Gastrocnemius medialis (tissue), 4 donors: Measurements from ENCODE around the gene TMEM169. TPM values are rescaled to one million over a fixed set of nuclear protein-coding genes. Genes with fewer than 3 reads are reported as not detected.

Experiments used
- ATAC-seq, 2 donors: fragments of 150-250 bp; one replicate each; pipeline ENCODE4 v1.9.1; 2016
- DNase-seq, 2 donors: peaks; one replicate each; pipeline ENCODE4 v3.0.0-alpha.2; 2019
- H3K27ac ChIP-seq, 4 donors: fragments of 200-600 bp; sonication (generic); 1 replicate in 1 of 4; 2 replicates in 3 of 4; pipeline ENCODE4 v1.5.1; 2016 to 2018; ENCODE audit warnings: mild to moderate bottlenecking in 2 of 4, moderate library complexity in 1 of 4
- H3K27me3 ChIP-seq, 3 donors: fragments of 200-600 bp; sonication (generic) in 2 of 3; 1 replicate in 1 of 3; 2 replicates in 2 of 3; pipeline versions ENCODE4 v1.5.1 to v1.6.0; 2016 to 2019; ENCODE audit warnings: mild to moderate bottlenecking in 1 of 3, moderate library complexity in 1 of 3
- H3K36me3 ChIP-seq, 2 donors: fragments of 200-600 bp; sonication (generic) in 1 of 2; one replicate each; pipeline ENCODE4 v1.5.1; 2017 to 2018
- H3K4me1 ChIP-seq, 2 donors: fragments of 200-600 bp; sonication (generic) in 1 of 2; one replicate each; pipeline ENCODE4 v1.5.1; 2016 to 2017; ENCODE audit warnings: mild to moderate bottlenecking in 2 of 2
- H3K4me3 ChIP-seq, 4 donors: fragments of 200-600 bp; sonication (generic) in 3 of 4; 1 replicate in 1 of 4; 2 replicates in 3 of 4; pipeline ENCODE4 v1.5.1; 2016 to 2019; ENCODE audit warnings: mild to moderate bottlenecking in 2 of 4
- H3K9me3 ChIP-seq, 3 donors: fragments of 200-600 bp; sonication (generic) in 2 of 3; 1 replicate in 1 of 3; 2 replicates in 2 of 3; pipeline ENCODE4 v1.5.1; 2016 to 2019
- CTCF ChIP-seq, 5 experiments: fragments of 450-650 bp in 3 of 5; fragments of 200-600 bp in 2 of 5; sonication (generic) in 2 of 5; IDR thresholded peaks in 4 of 5; conservative IDR thresholded peaks in 1 of 5; 1 replicate in 4 of 5; 2 replicates in 1 of 5; pipeline ENCODE4 v1.5.1; 2016 to 2019; ENCODE audit warnings: antibody characterized with exemption in 5 of 5, mild to moderate bottlenecking in 3 of 5, moderate library complexity in 3 of 5
- POLR2A ChIP-seq, 2 donors: fragments of 450-650 bp; IDR thresholded peaks; one replicate each; pipeline ENCODE4 v1.6.1; 2017; ENCODE audit warnings: antibody characterized with exemption in 2 of 2, mild to moderate bottlenecking in 2 of 2, moderate library complexity in 2 of 2
- in situ Hi-C, 4 donors: fragments of 200-750 bp; cut with MboI; loops; one replicate each; pipeline versions ENCODE4 v1.15.0 to v1.8.0; 2017; ENCODE audit warnings: low sequenced_read_pairs in 4 of 4
- intact Hi-C: fragments of 100-400 bp; cut with DNase I; formaldehyde crosslinking; loops from one replicate; pipeline ENCODE4 v1.15.1; 2023; ENCODE audit warnings: low total_unique reads
- total RNA-seq, 4 donors: library from RNA; depleted of rRNA; stranded (reverse); fragments of >200 nt; gene quantifications; one replicate each; pipeline versions ENCODE4 v1.1.0 to v1.2.3, GENCODE V29; 2016

The TMEM169 gene
- total RNA-seq, 4 donors from 2014 or later, result not detected

GRCh38 chr2:216119146-216119545 is 37.4 kb downstream of the TMEM169 start:
- intact Hi-C loops, result no loop called here
- H3K4me3 ChIP-seq, result no peak overlapping the region
- no peaks in the 10 kb centered on the region for H3K27me3 ChIP-seq
- in situ Hi-C loops, result loop anchor here (10.0 to 25.0 kb wide), 2 partner anchors 293 to 296 kb away; partner anchors contain the start of gene SMARCAL1 (in 4 of the 4)
- ATAC-seq (no peak), DNase-seq (no peak)
- no peak overlapping the region for H3K27ac ChIP-seq
- peaks cover 10 to 14% of the 10 kb centered on the region in 2 donors for H3K4me1 ChIP-seq
- peaks cover 0 to 76% of the 10 kb centered on the region in 2 donors for H3K36me3 ChIP-seq
- no peaks in the 10 kb centered on the region for H3K9me3 ChIP-seq
- no peak for TF ChIP-seq CTCF (IDR thresholded peaks at IDR 0.05 in 4 of 5, conservative IDR thresholded peaks at IDR 0.05 in 1 of 5)
- no peak for TF ChIP-seq POLR2A (IDR thresholded peaks at IDR 0.05)

- Histone ChIP-seq H3K4me1 (peaks cover 7 to 10% of the 10 kb centered on the region in 2 donors), H3K9me3 (no peaks in the 10 kb centered on the region), H3K4me3 (no peak overlapping the region), H3K36me3 (peaks cover 0 to 83% of the 10 kb centered on the region in 2 donors), H3K27me3 (no peaks in the 10 kb centered on the region), H3K27ac (no peak overlapping the region)
- in situ Hi-C loops, result loop anchor here (10.0 to 25.0 kb wide), 2 partner anchors 292 to 295 kb away; partner anchors contain the start of gene SMARCAL1 (in 4 of the 4)
- intact Hi-C loops, result no loop called here
- DNase-seq, result no peak
- ATAC-seq, result no peak
- no peak for TF ChIP-seq POLR2A (IDR thresholded peaks at IDR 0.05)
- no peak for TF ChIP-seq CTCF (IDR thresholded peaks at IDR 0.05 in 4 of 5, conservative IDR thresholded peaks at IDR 0.05 in 1 of 5)
These were observed 38.3 kb downstream of the TMEM169 start for GRCh38 chr2:216119986-216120385.

GRCh38 chr2:216121255-216121654 is 39.5 kb downstream of the TMEM169 start:
- ATAC-seq (no peak), DNase-seq (no peak)
- no peak overlapping the region for H3K4me3 ChIP-seq
- TF ChIP-seq POLR2A (IDR thresholded peaks at IDR 0.05) (no peak), CTCF (IDR thresholded peaks at IDR 0.05 in 4 of 5, conservative IDR thresholded peaks at IDR 0.05 in 1 of 5) (no peak)
- no peaks in the 10 kb centered on the region for H3K27me3 ChIP-seq
- no peak overlapping the region for H3K27ac ChIP-seq
- H3K4me1 ChIP-seq, result no peaks in the 10 kb centered on the region
- in situ Hi-C loops (loop anchor here in 3 of 4 donors (25.0 kb wide), 1 partner anchor 291 kb away; the partner anchor contains the start of gene SMARCAL1 (in 3 of the 3)), intact Hi-C loops (no loop called here)
- peaks cover 0 to 95% of the 10 kb centered on the region in 2 donors for H3K36me3 ChIP-seq
- H3K9me3 ChIP-seq, result no peaks in the 10 kb centered on the region

- intact Hi-C loops, result no loop called here
- no peak for TF ChIP-seq CTCF (IDR thresholded peaks at IDR 0.05 in 4 of 5, conservative IDR thresholded peaks at IDR 0.05 in 1 of 5)
- no peak for TF ChIP-seq POLR2A (IDR thresholded peaks at IDR 0.05)
These were observed 45.2 kb downstream of the TMEM169 start for GRCh38 chr2:216126943-216127342.

More at GRCh38 chr2:216126943-216127342, 45.2 kb downstream of the TMEM169 start:
- Histone ChIP-seq H3K27ac (no peak overlapping the region), H3K9me3 (no peaks in the 10 kb centered on the region), H3K36me3 (peaks cover 0 to 94% of the 10 kb centered on the region in 2 donors), H3K4me3 (no peak overlapping the region), H3K4me1 (no peaks in the 10 kb centered on the region), H3K27me3 (no peaks in the 10 kb centered on the region)
- no peak for DNase-seq
- in situ Hi-C loops, result no loop called here
- ATAC-seq, result no peak
